ENCODE data around the gene MAP1LC3A. TPM values are rescaled to one million over a fixed set of nuclear protein-coding genes. Genes with fewer than 3 reads are reported as not detected.

Gene MAP1LC3A
- total RNA-seq, 2 experiments from 2014 or later: 2.6 to 2.7 TPM

DNA sequence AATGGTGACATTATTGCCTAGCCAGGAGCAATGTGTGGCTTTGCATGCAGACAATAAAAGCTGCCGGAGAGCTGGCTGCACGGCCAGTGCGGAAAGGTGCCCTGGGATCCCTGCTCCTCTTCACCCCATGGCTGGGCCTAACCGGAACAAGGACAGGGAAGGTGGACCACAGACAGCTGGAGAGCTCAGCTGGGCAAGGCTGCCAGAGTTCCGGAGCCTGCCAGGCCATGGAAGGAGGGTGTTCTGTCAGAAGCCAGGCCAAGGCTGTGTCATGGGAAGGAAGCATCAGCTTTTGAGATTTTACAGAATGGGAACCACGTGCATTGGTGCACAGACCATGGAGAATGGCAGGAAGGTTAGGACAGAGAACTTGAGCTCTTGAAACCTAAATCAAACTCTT, 25.0 kb downstream of the MAP1LC3A start:
- H3K27ac Mint-ChIP-seq: no peak overlapping the region
- POLR2A ChIA-PET: no interaction called here

GRCh38 chr20:34585019-34585418, 26.5 kb downstream of the MAP1LC3A start:
- Mint-ChIP-seq H3K36me3 (ENCODE audit: low read depth) (peaks cover 12% of the 10 kb centered on the region), H3K27ac (no peak overlapping the region), H3K4me1 (peaks cover 24% of the 10 kb centered on the region), H3K9me3 (no peaks in the 10 kb centered on the region), H3K4me3 (no peak overlapping the region), H3K27me3 (no peaks in the 10 kb centered on the region)
- no peak for DNase-seq
- POLR2A ChIA-PET: no interaction called here
- CTCF ChIA-PET: interaction anchor here (1.6 kb wide), 1 partner anchor 128 kb away, joined by 3 read pairs; no protein-coding TSS in a partner anchor

More for the DNA sequence above, 25.0 kb downstream of the MAP1LC3A start:
- Mint-ChIP-seq H3K4me1 (peaks cover 33% of the 10 kb centered on the region), H3K4me3 (no peak overlapping the region), H3K27me3 (no peaks in the 10 kb centered on the region), H3K36me3 (ENCODE audit: low read depth) (peaks cover 17% of the 10 kb centered on the region), H3K9me3 (no peaks in the 10 kb centered on the region)
- DNase-seq: no peak
- CTCF ChIA-PET: interaction anchor here (0.8 to 2.0 kb wide), 4 partner anchors 13 to 271 kb away, joined by 3 to 7 read pairs (median 4); no protein-coding TSS in a partner anchor

GRCh38 chr20:34586488-34587163, 28.1 kb downstream of the MAP1LC3A start:
- Mint-ChIP-seq H3K36me3 (ENCODE audit: low read depth) (no peaks in the 10 kb centered on the region), H3K4me3 (no peak overlapping the region), H3K9me3 (no peaks in the 10 kb centered on the region), H3K4me1 (peaks cover 8% of the 10 kb centered on the region), H3K27ac (no peak overlapping the region), H3K27me3 (no peaks in the 10 kb centered on the region)
- DNase-seq: no peak
- CTCF ChIA-PET: interaction anchor here (0.8 to 0.9 kb wide), 2 partner anchors 12 to 13 kb away, joined by 3 read pairs; no protein-coding TSS in a partner anchor
- POLR2A ChIA-PET: no interaction called here

DNA sequence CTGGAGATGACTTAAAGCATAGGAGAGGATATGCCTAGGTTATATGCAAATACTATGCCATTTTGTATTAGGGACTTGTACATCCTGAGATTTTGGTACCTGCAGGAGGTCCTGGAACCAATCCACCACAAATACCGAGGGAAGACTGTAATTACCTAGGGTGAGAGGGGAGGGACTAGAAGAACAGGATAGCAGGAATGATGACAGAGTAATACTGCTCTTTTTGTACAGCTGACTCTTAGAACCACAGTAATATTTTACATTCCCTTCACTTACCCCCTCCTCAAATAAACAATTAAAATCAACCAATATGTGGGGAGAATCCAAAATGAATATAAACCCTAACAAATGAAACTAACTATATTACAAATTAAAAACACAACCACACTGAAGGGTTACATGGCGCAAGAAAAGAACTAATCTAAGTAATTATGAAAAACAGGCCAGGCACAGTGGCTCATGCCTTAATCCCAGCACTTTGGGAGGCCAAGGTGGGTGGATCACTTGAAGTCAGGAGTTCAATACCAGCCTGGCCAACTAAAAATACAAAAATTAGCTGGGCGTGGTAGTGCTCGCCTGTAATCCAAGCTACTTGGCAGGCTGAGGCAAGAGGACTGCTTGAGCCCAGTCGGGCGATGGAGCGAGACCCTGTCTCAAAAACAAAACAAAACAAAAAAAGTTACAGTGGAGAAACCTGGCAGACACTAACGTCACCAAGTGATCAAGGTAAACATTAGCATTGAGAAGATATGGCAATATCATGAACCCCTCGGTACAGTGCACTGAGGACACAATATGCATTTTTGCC, 37.1 kb downstream of the MAP1LC3A start:
- DNase-seq: no peak
- Mint-ChIP-seq H3K4me1 (no peaks in the 10 kb centered on the region), H3K27ac (no peak overlapping the region), H3K36me3 (ENCODE audit: low read depth) (no peaks in the 10 kb centered on the region), H3K9me3 (no peaks in the 10 kb centered on the region), H3K4me3 (no peak overlapping the region), H3K27me3 (no peaks in the 10 kb centered on the region)
- ChIA-PET POLR2A (no interaction called here), CTCF (no interaction called here)

DNA sequence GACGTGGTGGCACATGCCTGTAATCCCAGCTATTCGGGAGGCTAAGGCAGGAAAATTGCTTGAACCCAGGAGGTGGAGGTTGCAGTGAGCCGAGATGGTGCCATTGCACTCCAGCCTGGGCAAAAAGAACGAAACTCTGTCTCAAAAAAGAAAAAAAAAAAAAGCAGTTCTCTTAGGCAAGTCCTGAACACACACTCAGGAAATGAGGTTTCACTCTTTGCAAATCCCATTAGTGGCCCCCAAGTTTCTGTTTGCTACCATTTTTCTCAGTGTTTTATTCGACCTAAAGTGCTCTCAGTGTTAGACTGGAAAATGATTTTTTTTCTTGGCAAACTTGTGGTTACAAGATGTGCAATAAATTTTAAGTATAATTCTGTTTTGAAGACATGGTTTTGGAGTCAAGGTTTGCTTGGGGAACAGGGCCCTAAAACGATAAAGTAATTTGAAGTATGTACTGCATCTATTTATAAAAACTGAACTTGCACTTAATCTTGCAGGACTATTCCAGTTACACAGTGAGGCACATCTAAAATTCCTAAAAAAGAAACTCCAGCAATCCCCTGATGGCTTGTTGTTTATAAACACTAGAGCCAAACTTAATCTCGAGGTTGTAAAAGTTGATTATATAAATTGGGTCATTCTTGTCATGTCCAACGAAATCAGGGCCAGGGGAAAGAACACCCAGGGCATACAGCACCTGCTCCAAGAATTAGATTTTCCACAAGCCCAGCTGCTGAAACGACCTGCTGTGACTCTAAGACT, 42.6 kb downstream of the MAP1LC3A start:
- Mint-ChIP-seq H3K27me3 (no peaks in the 10 kb centered on the region), H3K27ac (no peak overlapping the region), H3K4me1 (peaks cover 6% of the 10 kb centered on the region), H3K4me3 (no peak overlapping the region), H3K9me3 (no peaks in the 10 kb centered on the region), H3K36me3 (ENCODE audit: low read depth) (peaks cover 5% of the 10 kb centered on the region)
- ChIA-PET POLR2A (no interaction called here), CTCF (interaction anchor here (0.6 to 0.7 kb wide), 2 partner anchors 12 to 48 kb away, joined by 3 read pairs; no protein-coding TSS in a partner anchor)
- no peak for DNase-seq

- H3K27me3 Mint-ChIP-seq: no peaks in the 10 kb centered on the region
- ChIA-PET POLR2A (interaction anchor here (0.7 kb wide), 1 partner anchor 104 kb away, joined by 4 read pairs; no protein-coding TSS in a partner anchor), CTCF (no interaction called here)
- DNase-seq: no peak
- H3K27ac Mint-ChIP-seq: no peak overlapping the region
- H3K9me3 Mint-ChIP-seq: no peaks in the 10 kb centered on the region
- H3K4me3 Mint-ChIP-seq: no peak overlapping the region
- H3K36me3 Mint-ChIP-seq (ENCODE audit: low read depth): peaks cover 5% of the 10 kb centered on the region
- H3K4me1 Mint-ChIP-seq: peaks cover 6% of the 10 kb centered on the region
These were observed 46.7 kb downstream of the MAP1LC3A start for GRCh38 chr20:34604980-34605788.

DNA sequence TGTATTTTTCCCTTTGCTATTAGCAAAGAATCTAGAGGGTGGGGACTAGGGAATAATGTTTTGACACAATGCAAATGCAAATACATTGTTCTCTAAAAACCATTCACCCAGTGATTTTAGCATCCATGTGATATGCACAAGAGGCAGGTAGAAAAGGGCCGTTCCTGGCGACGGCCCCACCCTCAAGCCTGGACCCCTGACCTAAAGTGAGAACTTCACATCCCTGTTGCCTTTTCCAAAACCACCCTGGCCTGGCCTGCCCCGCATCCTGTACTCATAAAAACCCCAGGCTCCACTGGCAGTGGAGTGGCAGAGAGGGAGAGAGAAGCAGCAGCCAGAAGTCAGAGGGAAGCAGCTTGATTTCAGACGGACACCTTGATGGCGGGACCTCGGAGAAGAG, 48.5 kb downstream of the MAP1LC3A start:
- Mint-ChIP-seq H3K27me3 (no peaks in the 10 kb centered on the region), H3K4me1 (no peaks in the 10 kb centered on the region), H3K4me3 (no peak overlapping the region), H3K27ac (no peak overlapping the region), H3K36me3 (ENCODE audit: low read depth) (peaks cover 6% of the 10 kb centered on the region), H3K9me3 (peaks cover under 1% of the 10 kb centered on the region)
- ChIA-PET CTCF (no interaction called here), POLR2A (no interaction called here)
- no peak for DNase-seq

Other genes with a start within 250 kb of the MAP1LC3A start
- gene ITCH, start 195.4 kb upstream of the MAP1LC3A start, total RNA-seq: 10 to 100 TPM; 46.9 to 48.5 TPM
- 100 to 1,000 TPM in 1 of 2 experiments, 10 to 100 TPM in 1; 90.5 to 105 TPM for gene DYNLRB1, start 42.3 kb upstream of the MAP1LC3A start, total RNA-seq
- 10 to 100 TPM; 18.7 to 21.6 TPM for gene PIGU, start 118.4 kb downstream of the MAP1LC3A start, total RNA-seq
- 1 to 10 TPM; 1.3 to 2.6 TPM for gene TP53INP2, start 145.6 kb downstream of the MAP1LC3A start, total RNA-seq